Adipocyte (in vitro differentiated cells): ENCODE results near the gene ATG4C.

Experiments
- DNase-seq: peaks from one replicate; pipeline ENCODE4 v3.0.0-alpha.2; 2015; ENCODE audit warnings: low read depth
- H3K27me3 ChIP-seq: replicated peaks from 2 replicates; pipeline ENCODE4 v1.7.0; 2013; ENCODE audit warnings: mild to moderate bottlenecking, low read length, moderate library complexity; ENCODE audit not compliant: control insufficient read depth, insufficient read depth
- H3K36me3 ChIP-seq: 2 replicates; pipeline ENCODE4 v1.7.0; 2013; ENCODE audit warnings: low read length, mild to moderate bottlenecking, moderate library complexity; ENCODE audit not compliant: control insufficient read depth, insufficient read depth, severe bottlenecking
- H3K4me1 ChIP-seq: 2 replicates; pipeline ENCODE4 v1.7.0; 2013; ENCODE audit warnings: mild to moderate bottlenecking, low read length, moderate library complexity; ENCODE audit not compliant: control insufficient read depth, insufficient read depth
- H3K4me3 ChIP-seq: 2 replicates; pipeline ENCODE4 v1.7.0; 2013; ENCODE audit warnings: mild to moderate bottlenecking, low read length, moderate library complexity
- H3K9ac ChIP-seq: 2 replicates; pipeline ENCODE4 v1.7.0; 2013; ENCODE audit warnings: mild to moderate bottlenecking, low read length, moderate library complexity
- H3K9me3 ChIP-seq: 2 replicates; pipeline ENCODE4 v1.7.0; 2013; ENCODE audit warnings: mild to moderate bottlenecking, low read length, moderate library complexity; ENCODE audit not compliant: control insufficient read depth

Gene ATG4C

DNA sequence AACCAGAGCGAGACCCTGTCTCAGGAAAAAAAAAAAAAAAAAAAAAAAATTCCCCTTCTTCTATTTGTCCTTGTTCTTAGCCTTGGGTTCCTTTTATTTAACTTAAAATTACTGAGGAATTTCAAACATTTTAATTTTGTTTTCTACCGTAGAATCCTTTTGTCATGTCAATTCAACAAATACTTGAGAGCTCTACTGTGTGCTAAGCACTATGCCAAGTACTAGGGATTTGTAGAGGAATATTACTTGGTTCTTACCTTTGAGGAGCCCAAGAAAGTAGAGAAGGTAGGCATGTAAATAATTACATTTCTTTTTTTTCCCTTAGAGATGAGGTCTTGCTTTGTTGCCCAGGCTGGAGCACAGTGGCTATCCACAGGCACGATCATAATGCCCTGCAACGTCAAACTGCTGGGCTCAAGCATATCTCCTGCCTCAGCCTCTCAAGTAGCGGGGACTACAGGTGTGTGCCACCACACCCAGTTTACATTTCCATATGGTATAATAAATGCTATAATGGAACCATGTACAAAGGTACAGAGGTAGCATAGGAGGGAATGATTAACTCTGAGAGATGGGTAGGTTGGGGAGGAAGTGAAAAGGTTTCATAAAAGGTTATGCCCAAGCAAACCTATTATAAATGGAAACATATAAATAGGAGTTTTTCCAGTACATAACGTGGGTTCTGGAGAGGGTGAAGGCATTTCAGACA, 104.0 kb downstream of the ATG4C start:
- no peaks in the 10 kb centered on the region for H3K9me3 ChIP-seq
- no peak overlapping the region for H3K9ac ChIP-seq
- H3K36me3 ChIP-seq, result no peaks in the 10 kb centered on the region
- no peak overlapping the region for H3K4me3 ChIP-seq
- no peak for DNase-seq
- H3K4me1 ChIP-seq, result no peaks in the 10 kb centered on the region
- H3K27me3 ChIP-seq, result no peaks in the 10 kb centered on the region

DNA sequence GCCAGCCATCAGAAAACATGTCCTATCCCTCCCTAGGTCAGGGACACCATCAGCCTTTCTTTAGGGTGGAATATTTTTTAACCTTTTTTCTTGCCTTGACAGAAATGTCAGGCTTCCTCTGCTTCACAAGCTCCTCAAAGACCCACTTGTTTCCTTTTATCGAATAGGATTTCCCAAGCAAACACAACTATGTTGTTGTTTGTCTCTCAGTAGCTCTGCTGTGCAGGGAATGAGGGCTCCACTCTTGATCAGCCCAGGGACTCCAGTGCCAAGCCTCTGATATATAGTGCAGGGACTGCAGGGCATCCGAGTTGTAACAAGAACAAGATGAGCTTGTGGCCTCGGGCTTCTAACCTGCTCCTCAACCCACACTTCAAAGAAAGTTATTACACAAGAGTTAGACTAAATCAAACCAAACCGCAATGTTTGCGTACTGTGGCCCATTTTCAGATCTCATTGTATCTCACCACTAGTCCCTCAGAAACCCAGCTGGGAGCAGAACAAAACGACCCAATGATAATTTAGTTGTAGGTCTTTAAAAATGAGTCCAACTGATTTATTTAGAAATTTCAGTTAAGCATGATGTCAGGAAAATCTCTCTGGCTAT, 108.1 kb downstream of the ATG4C start:
- peak; percentile 17 for DNase-seq
- Histone ChIP-seq H3K9ac (no peak overlapping the region), H3K9me3 (no peaks in the 10 kb centered on the region), H3K27me3 (no peaks in the 10 kb centered on the region), H3K4me3 (no peak overlapping the region), H3K36me3 (no peaks in the 10 kb centered on the region), H3K4me1 (no peaks in the 10 kb centered on the region)

DNA sequence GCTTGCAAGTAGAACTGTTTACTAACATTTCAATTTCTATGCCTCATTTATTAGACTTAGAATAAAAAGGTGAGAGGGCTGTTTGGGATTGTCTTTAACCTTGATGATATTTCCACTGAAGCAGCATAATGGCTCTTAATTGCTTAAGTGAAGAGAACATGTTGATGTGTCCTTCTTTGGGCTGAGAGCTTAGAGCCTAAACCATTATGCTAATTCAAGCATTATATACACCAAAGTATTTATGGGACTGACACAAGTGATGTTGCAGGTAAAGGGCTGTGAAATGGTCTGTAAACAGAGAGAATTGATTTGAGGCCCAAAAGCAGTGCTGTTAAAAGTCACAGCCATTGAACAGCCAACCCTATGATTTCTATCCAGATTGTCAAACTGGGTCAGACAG, 113.9 kb downstream of the ATG4C start:
- no peaks in the 10 kb centered on the region for H3K27me3 ChIP-seq
- DNase-seq, result no peak
- H3K36me3 ChIP-seq, result no peaks in the 10 kb centered on the region
- H3K9ac ChIP-seq, result no peak overlapping the region
- H3K4me1 ChIP-seq, result no peaks in the 10 kb centered on the region
- H3K9me3 ChIP-seq, result no peaks in the 10 kb centered on the region
- no peak overlapping the region for H3K4me3 ChIP-seq

DNA sequence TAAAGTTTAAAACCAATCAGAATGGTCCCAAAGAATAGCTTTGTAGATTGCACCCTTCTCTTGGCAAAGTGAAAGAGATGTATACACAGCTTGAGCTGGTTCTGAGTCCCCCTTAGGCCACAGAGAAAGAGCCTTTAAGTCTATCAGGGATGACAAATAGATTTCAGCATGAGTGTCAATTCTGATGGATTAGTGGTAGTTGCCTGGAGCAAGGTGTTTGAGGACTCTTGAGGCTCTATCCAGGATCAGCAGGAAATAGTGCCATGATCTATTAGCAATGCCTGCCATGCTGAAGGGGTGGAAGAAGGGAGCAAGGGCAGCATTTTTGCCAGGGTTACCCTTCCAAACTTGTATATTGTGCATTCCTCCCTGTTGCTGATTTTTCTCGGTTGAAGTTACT, 116.6 kb downstream of the ATG4C start:
- H3K9ac ChIP-seq, result no peak overlapping the region
- no peaks in the 10 kb centered on the region for H3K36me3 ChIP-seq
- no peaks in the 10 kb centered on the region for H3K27me3 ChIP-seq
- no peaks in the 10 kb centered on the region for H3K4me1 ChIP-seq
- H3K4me3 ChIP-seq, result no peak overlapping the region
- H3K9me3 ChIP-seq, result no peaks in the 10 kb centered on the region
- no peak for DNase-seq

DNA sequence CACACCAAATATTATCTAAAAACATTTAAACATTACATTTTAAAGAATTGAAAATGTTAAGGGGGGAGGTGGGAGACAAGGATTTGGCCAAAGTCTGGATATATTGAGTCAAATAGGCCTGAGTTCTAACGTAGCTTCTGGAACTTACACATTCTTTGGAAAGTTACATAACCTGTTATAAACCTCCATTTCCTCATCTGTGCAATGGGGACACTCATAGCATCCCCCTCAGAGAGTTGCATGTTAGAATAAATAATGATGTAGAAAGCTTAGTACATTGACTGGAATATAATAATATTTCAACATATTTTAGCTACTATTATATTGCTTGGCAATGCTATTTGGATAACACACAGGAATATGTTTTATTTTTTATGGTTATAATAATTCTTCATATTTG, 117.7 kb downstream of the ATG4C start:
- no peak overlapping the region for H3K9ac ChIP-seq
- H3K27me3 ChIP-seq, result no peaks in the 10 kb centered on the region
- no peak for DNase-seq
- H3K36me3 ChIP-seq, result no peaks in the 10 kb centered on the region
- H3K9me3 ChIP-seq, result no peaks in the 10 kb centered on the region
- no peaks in the 10 kb centered on the region for H3K4me1 ChIP-seq
- no peak overlapping the region for H3K4me3 ChIP-seq

DNA sequence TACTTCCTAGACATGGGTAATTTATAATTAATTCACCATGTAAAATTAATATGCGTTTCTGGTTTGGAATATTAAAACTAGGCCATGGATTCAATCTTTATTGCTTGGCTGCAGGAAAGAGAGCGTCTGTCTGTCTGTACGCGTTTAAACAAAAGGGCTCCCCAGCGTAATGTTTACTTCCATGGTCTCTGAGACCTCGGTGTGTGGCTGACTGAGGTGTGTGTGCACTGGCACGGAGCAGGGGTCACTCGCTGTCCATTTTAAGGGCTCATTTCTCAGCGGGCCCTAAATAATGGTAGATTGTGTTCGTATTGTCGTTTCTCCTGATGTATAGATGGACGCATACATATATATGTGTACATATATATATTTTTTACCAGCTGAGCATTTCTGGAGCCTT, 119.6 kb downstream of the ATG4C start:
- DNase-seq, result no peak
- Histone ChIP-seq H3K4me1 (no peaks in the 10 kb centered on the region), H3K27me3 (no peaks in the 10 kb centered on the region), H3K4me3 (no peak overlapping the region), H3K9ac (no peak overlapping the region), H3K36me3 (no peaks in the 10 kb centered on the region), H3K9me3 (no peaks in the 10 kb centered on the region)

DNA sequence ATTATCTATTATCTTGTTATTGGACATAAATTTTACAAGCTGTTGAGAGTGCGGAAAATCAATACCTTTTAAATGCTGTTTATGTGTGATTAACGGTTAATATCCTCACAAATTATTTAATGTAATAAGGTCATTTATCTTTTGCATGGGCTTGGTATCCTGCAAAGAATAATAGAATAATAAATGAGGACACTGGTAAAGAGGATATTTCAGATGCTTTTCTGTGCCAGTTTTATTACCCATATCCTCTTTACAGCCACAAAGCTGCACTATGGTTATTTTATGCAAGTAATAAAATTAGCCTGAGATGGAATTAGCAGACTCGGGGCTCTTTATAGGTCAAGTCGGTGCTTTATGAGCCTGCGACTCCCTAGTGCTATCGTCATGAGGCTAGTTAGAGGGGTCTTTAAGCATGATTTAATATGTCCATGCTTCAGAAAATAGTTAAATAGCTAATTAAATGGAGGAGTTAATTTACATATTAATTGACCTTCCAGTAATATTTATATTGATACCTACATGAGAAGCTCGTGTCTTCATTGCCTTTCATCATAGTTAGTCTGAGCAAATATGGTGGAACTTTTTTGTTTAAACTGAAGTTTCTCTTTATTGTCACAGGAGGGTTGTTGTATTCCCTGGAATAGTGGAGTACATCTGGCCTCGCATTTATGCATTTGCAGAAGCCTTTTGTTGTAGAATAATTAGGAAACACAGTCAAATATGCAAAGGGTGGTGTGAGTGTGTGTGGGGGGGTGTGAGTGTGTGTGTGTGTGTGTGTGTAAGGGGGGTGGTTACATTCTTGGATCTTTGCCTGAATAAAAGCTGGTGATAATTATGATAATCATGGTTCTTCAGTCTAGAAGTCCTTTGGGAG, 120.3 kb downstream of the ATG4C start:
- H3K9me3 ChIP-seq, result no peaks in the 10 kb centered on the region
- H3K4me1 ChIP-seq, result no peaks in the 10 kb centered on the region
- no peaks in the 10 kb centered on the region for H3K36me3 ChIP-seq
- H3K27me3 ChIP-seq, result no peaks in the 10 kb centered on the region
- no peak overlapping the region for H3K4me3 ChIP-seq
- H3K9ac ChIP-seq, result no peak overlapping the region
- DNase-seq, result no peak

DNA sequence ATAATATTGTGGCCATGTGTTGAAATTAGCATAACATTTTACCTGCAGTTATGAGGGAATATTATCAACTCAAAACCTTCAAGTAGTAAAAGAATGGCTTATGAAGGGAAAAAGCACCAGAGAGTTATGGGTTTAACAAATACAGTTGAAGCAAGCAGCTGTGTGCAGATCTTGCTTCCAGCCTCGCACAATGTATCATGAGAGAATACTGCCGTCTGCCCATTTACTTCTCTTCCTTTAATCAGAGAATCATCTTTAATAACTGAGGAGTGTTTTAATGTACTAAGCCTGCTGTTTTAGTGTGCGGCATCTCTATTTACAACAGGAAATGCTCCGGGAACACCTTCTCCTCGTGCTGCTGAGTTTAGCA, 120.9 kb downstream of the ATG4C start:
- DNase-seq, result no peak
- H3K9ac ChIP-seq, result no peak overlapping the region
- H3K4me1 ChIP-seq, result no peaks in the 10 kb centered on the region
- no peaks in the 10 kb centered on the region for H3K36me3 ChIP-seq
- no peaks in the 10 kb centered on the region for H3K9me3 ChIP-seq
- no peaks in the 10 kb centered on the region for H3K27me3 ChIP-seq
- H3K4me3 ChIP-seq, result no peak overlapping the region

DNA sequence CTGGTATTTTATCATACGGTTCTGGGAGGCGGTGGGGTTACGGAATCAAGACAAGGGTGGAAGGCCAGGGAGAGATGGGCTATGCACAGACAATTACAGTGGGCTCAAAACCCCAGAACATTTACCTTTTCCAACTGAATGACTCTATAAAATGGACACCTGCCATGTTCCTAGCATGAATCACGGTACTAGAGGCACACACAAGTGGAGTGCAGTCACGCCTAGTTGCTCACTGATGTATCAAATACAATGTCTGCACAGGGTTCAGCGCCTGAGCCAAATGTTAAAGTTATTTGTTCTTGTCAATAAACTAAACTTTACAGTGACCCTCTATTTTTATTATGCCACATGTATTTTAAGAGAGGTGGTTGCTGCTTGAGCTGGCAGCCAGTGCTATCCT, 121.4 kb downstream of the ATG4C start:
- DNase-seq, result no peak
- Histone ChIP-seq H3K4me3 (no peak overlapping the region), H3K9me3 (no peaks in the 10 kb centered on the region), H3K9ac (no peak overlapping the region), H3K27me3 (no peaks in the 10 kb centered on the region), H3K36me3 (no peaks in the 10 kb centered on the region), H3K4me1 (no peaks in the 10 kb centered on the region)

DNA sequence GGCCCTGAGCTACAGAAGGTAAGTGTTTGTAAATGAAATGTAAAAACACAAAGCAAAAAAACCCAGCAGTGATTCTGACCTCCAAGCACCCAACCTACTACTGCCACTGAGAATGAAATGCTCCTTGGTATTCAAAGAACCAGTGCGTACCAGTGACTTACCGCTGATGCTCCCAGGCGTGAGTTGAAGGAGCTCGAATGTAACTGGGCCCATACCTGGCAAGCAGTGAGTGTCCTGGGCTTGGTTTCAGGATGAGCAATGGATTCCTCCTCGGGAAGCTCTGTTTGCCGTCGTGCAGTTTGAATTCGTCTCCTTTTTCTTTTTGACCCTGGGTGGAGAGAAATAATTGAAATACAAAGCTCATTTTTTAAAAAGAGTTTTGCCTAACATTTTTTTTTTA, 121.9 kb downstream of the ATG4C start:
- no peak for DNase-seq

DNA sequence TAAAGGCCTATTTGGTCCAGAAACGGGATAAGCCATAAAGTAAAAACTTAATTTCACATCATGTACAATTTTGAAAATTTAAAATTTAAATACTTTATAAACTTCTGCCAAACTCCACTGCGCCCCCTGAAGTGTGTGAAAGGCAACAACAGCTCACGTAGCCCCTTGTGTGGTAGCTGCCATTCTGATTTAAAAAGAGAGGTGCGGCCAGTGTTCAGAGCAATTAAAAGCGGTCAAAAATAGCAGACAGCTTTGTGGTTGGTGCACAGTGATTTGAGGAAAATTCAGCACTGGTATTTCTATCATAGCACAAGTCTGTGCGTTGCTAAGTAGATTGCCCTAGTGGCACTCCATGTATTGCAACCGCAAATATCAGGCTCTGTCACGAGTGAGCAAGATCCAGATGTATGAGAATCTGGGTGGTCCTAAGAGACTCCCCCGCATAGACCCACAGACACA, 122.5 kb downstream of the ATG4C start:
- Histone ChIP-seq H3K9ac (no peak overlapping the region), H3K27me3 (no peaks in the 10 kb centered on the region), H3K36me3 (no peaks in the 10 kb centered on the region), H3K4me3 (no peak overlapping the region), H3K9me3 (no peaks in the 10 kb centered on the region), H3K4me1 (no peaks in the 10 kb centered on the region)
- peak; percentile 35 for DNase-seq

More for the DNA sequence above, 121.9 kb downstream of the ATG4C start:
- no peaks in the 10 kb centered on the region for H3K9me3 ChIP-seq
- H3K36me3 ChIP-seq, result no peaks in the 10 kb centered on the region
- no peaks in the 10 kb centered on the region for H3K27me3 ChIP-seq
- no peak overlapping the region for H3K9ac ChIP-seq
- no peaks in the 10 kb centered on the region for H3K4me1 ChIP-seq
- H3K4me3 ChIP-seq, result no peak overlapping the region
